Progenitor cell of endocrine pancreas (in vitro differentiated cells): ENCODE data around the gene COX4I1. TPM values are rescaled to one million over a fixed set of nuclear protein-coding genes. Genes with fewer than 3 reads are reported as not detected.

Source experiments
- DNase-seq: peaks from one replicate; pipeline ENCODE4 v3.0.0; 2021; ENCODE audit warnings: low spot score; ENCODE audit not compliant: unreplicated experiment
- H3K27ac Mint-ChIP-seq: 2 replicates; pipeline ENCODE4 v1.8.0; 2021; ENCODE audit warnings: mild to moderate bottlenecking, moderate library complexity, mixed read lengths
- H3K27me3 Mint-ChIP-seq: 2 replicates; pipeline ENCODE4 v1.8.0; 2021; ENCODE audit warnings: mixed read lengths
- H3K36me3 Mint-ChIP-seq: 2 replicates; pipeline ENCODE4 v1.8.0; 2022; ENCODE audit warnings: mixed read lengths; ENCODE audit not compliant: insufficient read depth
- H3K4me1 Mint-ChIP-seq: 2 replicates; pipeline ENCODE4 v1.8.0; 2021; ENCODE audit warnings: low read depth, mixed read lengths
- H3K4me3 Mint-ChIP-seq: 2 replicates; pipeline ENCODE4 v1.8.0; 2021; ENCODE audit warnings: low read depth, mild to moderate bottlenecking, moderate library complexity, mixed read lengths
- H3K9me3 Mint-ChIP-seq: 2 replicates; pipeline ENCODE4 v1.8.0; 2021; ENCODE audit warnings: low read depth, mixed read lengths
- total RNA-seq: library from RNA; stranded (reverse); gene quantifications from 2 replicates; pipeline ENCODE4 v1.2.1, GENCODE V29; 2021
- TF ChIP-seq, protein P1 (sequence below): fragments of 200-600 bp; sonication (generic); IDR thresholded peaks from one replicate; pipeline ENCODE4 v1.5.0; 2021; ENCODE audit warnings: antibody characterized with exemption, mild to moderate bottlenecking; ENCODE audit not compliant: unreplicated experiment

The COX4I1 gene
- total RNA-seq, 1 donor from 2014 or later = 466 TPM

DNA sequence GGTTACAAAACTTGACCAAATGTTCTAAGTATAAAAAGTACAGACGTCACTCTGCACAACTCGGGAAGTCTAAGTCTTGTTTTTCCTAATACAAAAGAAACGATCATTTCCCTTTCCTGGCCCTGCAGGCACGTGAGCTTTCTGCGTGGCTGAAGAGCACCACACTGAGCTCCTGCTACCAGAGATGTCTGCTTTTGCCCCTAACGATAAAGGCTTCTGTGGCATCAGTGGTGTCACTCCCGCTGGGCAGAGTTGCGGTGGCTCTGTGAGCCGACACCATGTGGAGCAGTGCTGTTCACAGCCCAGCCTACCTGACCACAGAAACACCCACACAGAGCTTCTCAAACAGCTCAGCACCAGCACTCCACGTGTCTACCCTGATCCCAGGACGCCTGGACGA is 20.6 kb upstream of the COX4I1 start:
- H3K4me1 Mint-ChIP-seq = peaks cover 9% of the 10 kb centered on the region
- TF ChIP-seq, protein P1, sequence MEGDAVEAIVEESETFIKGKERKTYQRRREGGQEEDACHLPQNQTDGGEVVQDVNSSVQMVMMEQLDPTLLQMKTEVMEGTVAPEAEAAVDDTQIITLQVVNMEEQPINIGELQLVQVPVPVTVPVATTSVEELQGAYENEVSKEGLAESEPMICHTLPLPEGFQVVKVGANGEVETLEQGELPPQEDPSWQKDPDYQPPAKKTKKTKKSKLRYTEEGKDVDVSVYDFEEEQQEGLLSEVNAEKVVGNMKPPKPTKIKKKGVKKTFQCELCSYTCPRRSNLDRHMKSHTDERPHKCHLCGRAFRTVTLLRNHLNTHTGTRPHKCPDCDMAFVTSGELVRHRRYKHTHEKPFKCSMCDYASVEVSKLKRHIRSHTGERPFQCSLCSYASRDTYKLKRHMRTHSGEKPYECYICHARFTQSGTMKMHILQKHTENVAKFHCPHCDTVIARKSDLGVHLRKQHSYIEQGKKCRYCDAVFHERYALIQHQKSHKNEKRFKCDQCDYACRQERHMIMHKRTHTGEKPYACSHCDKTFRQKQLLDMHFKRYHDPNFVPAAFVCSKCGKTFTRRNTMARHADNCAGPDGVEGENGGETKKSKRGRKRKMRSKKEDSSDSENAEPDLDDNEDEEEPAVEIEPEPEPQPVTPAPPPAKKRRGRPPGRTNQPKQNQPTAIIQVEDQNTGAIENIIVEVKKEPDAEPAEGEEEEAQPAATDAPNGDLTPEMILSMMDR = no peak
- no peaks in the 10 kb centered on the region for H3K9me3 Mint-ChIP-seq

DNA sequence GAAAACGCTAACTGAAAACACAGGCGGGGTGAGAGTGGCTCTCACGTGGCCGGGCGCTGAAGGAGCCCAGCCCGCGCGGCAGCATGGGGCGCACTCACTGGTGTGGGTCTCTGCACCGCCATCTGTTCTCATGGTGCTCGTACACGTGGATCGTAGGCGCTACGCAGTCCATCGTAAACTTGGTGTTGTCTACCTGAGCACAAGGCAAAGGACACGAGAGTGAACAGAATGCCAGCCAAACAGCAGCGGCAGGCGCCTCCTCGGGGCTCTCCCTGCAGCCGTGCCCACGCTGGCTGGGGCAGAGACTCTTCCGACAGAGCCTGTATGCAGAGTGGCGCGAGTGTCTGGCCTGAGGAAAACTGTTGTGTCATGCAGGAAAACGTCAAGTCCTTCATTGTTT is 19.2 kb upstream of the COX4I1 start:
- no peak overlapping the region for H3K4me3 Mint-ChIP-seq
- DNase-seq = no peak
- no peak overlapping the region for H3K27ac Mint-ChIP-seq
- TF ChIP-seq, protein P1 = no peak
- H3K27me3 Mint-ChIP-seq = no peaks in the 10 kb centered on the region
- H3K9me3 Mint-ChIP-seq = no peaks in the 10 kb centered on the region
- peaks cover 9% of the 10 kb centered on the region for H3K4me1 Mint-ChIP-seq
- H3K36me3 Mint-ChIP-seq = peaks cover 16% of the 10 kb centered on the region

More for the DNA sequence above, 20.6 kb upstream of the COX4I1 start:
- DNase-seq = no peak
- no peak overlapping the region for H3K27ac Mint-ChIP-seq
- H3K36me3 Mint-ChIP-seq = peaks cover 16% of the 10 kb centered on the region
- no peaks in the 10 kb centered on the region for H3K27me3 Mint-ChIP-seq
- no peak overlapping the region for H3K4me3 Mint-ChIP-seq

DNA sequence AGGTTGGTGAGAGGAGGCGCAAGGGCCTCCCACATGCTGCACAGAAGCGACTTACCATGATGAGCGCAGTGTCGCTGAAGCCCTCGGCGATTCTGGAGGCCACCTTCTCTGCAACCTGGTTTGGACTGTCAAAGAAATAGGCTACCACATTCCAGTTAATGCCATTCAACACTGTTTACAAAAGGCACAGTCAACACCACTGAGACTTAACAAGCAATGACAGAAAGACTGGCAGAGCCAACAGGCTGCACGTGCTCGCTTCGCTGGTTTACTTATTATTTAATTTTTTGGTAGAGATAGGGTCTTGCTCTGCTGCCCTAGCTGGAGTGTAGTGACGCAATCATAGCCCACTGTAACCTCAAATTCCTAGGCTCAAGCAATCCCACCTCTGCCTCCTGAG is 18.3 kb upstream of the COX4I1 start:
- Mint-ChIP-seq H3K27me3 (no peaks in the 10 kb centered on the region), H3K4me1 (peaks cover 9% of the 10 kb centered on the region), H3K4me3 (no peak overlapping the region), H3K27ac (no peak overlapping the region), H3K36me3 (peaks cover 21% of the 10 kb centered on the region), H3K9me3 (no peaks in the 10 kb centered on the region)
- TF ChIP-seq, protein P1 = no peak
- DNase-seq = no peak

DNA sequence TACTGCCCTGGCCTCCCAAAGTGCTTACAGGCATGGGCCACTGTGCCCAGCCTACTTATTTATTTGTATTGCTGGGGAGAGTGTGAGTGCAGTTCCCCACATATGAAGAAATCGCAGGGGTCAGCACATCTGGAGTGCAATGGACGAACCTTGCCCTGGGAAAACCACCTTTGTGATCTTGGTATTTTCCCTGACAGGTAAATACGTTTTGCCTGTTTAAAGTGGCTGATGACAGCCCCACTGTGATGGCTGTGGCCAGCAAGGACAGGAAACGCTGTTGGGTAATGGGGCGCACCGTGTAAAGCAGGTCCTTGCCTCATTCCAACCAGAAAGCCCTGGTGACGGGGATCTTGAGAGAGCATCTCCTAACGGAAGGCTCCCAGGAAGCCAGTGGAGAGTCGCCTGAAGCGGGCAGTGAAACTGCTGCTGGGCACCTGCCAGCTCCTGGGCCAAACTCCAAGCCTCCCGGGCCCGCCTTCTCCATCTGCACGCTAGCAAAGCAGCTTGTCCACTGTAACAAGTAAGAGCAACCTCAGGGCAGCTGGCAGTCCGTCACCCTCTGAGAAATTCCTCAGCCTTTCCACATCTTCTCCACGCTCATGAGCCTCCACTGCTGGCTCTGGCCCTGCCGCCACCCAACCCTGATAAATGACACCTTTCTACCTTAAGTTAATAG is 17.7 kb upstream of the COX4I1 start:
- H3K27ac Mint-ChIP-seq = peak overlapping the region; percentile 53

DNA sequence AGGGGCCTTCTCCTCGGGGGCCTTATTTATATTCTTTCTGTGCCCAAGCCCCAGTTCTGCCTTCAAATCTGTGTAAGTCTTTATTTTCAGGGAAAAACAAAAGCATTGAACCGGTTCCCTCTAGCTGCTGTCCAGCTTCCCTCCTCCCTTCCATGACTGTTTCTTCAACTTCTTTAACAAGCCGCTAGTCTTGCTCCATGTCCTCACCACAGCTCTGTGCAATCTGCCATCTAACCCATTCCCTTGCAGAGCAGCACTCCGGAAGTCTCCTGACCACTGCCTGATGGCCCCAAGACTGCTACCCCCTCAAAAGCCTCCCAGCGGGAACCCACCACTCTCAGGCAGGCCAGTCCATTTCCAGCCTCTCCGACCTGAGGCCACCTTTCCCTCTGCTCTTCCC is 17.0 kb upstream of the COX4I1 start:
- Mint-ChIP-seq H3K4me1 (peaks cover 9% of the 10 kb centered on the region), H3K27ac (peak overlapping the region; percentile 53), H3K27me3 (no peaks in the 10 kb centered on the region), H3K4me3 (no peak overlapping the region), H3K9me3 (no peaks in the 10 kb centered on the region), H3K36me3 (peaks cover 23% of the 10 kb centered on the region)
- TF ChIP-seq, protein P1 = no peak
- DNase-seq = no peak

More for the DNA sequence above, 17.7 kb upstream of the COX4I1 start:
- DNase-seq = no peak
- Mint-ChIP-seq H3K36me3 (peaks cover 23% of the 10 kb centered on the region), H3K4me3 (no peak overlapping the region), H3K4me1 (peaks cover 9% of the 10 kb centered on the region), H3K27me3 (no peaks in the 10 kb centered on the region), H3K9me3 (no peaks in the 10 kb centered on the region)
- TF ChIP-seq, protein P1 = no peak
